ENCODE measurements around the gene C3orf20. TPM values are rescaled to one million over a fixed set of nuclear protein-coding genes. Genes with fewer than 3 reads are reported as not detected.
"Not testable (repeated sequence)": the region's sequence is repeated elsewhere in the genome, so short reads cannot be mapped to it uniquely, and the experiment has no call there.

Gene C3orf20
- total RNA-seq, 2 experiments from 2014 or later: 0.20 to 0.23 TPM

GRCh38 chr3:14806641-14807263 lies 131.8 kb downstream of the C3orf20 start:
- H3K36me3 Mint-ChIP-seq (ENCODE audit: low read depth): no peaks in the 10 kb centered on the region
- no peak overlapping the region for H3K4me3 Mint-ChIP-seq
- TF ChIP-seq, protein P1, sequence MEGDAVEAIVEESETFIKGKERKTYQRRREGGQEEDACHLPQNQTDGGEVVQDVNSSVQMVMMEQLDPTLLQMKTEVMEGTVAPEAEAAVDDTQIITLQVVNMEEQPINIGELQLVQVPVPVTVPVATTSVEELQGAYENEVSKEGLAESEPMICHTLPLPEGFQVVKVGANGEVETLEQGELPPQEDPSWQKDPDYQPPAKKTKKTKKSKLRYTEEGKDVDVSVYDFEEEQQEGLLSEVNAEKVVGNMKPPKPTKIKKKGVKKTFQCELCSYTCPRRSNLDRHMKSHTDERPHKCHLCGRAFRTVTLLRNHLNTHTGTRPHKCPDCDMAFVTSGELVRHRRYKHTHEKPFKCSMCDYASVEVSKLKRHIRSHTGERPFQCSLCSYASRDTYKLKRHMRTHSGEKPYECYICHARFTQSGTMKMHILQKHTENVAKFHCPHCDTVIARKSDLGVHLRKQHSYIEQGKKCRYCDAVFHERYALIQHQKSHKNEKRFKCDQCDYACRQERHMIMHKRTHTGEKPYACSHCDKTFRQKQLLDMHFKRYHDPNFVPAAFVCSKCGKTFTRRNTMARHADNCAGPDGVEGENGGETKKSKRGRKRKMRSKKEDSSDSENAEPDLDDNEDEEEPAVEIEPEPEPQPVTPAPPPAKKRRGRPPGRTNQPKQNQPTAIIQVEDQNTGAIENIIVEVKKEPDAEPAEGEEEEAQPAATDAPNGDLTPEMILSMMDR (IDR thresholded peaks at IDR 0.05): no peak
- H3K27ac Mint-ChIP-seq: no peak overlapping the region
- ATAC-seq: peak; percentile 41
- peaks cover 33% of the 10 kb centered on the region for H3K27me3 Mint-ChIP-seq
- H3K4me1 Mint-ChIP-seq (ENCODE audit: low read depth): peaks cover 8% of the 10 kb centered on the region
- peak; percentile 46 for DNase-seq
- no peaks in the 10 kb centered on the region for H3K9me3 Mint-ChIP-seq
- CTCF ChIA-PET: interaction anchor here (0.8 kb wide), 1 partner anchor 25 kb away, joined by 3 read pairs; no protein-coding TSS in a partner anchor
- intact Hi-C loops (cut with micrococcal nuclease): loop anchor here (5.0 kb wide), 1 partner anchor 41 kb away; no protein-coding TSS in a partner anchor
- POLR2A ChIA-PET: no interaction called here

DNA sequence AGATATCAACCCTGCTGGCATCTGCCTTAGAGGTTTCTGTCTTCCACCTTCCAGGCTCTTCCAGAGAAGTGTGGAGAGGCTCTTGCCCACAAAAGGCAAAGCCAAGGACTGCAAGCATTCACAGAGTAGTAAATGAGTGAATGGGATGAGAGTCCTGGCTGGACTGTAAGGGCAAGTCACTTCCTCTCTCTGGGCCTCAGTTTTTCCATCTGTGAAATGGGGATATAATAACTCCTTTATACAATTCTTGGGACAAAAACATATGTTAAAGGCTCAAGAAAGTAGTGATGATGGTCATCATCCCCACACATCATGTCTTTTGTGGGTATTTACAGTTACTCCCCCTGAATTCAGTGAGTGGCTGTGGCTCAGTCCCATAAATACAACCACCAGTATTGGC lies 133.1 kb downstream of the C3orf20 start:
- ATAC-seq (no peak), DNase-seq (no peak)
- Mint-ChIP-seq H3K27ac (no peak overlapping the region), H3K4me3 (no peak overlapping the region), H3K36me3 (ENCODE audit: low read depth) (no peaks in the 10 kb centered on the region), H3K9me3 (no peaks in the 10 kb centered on the region), H3K4me1 (ENCODE audit: low read depth) (peaks cover 8% of the 10 kb centered on the region), H3K27me3 (peaks cover 43% of the 10 kb centered on the region)
- ChIA-PET POLR2A (no interaction called here), CTCF (no interaction called here)
- TF ChIP-seq, protein P1 (IDR thresholded peaks at IDR 0.05): no peak
- intact Hi-C loops (cut with micrococcal nuclease): loop anchor here (5.0 kb wide), 1 partner anchor 39 kb away; no protein-coding TSS in a partner anchor

DNA sequence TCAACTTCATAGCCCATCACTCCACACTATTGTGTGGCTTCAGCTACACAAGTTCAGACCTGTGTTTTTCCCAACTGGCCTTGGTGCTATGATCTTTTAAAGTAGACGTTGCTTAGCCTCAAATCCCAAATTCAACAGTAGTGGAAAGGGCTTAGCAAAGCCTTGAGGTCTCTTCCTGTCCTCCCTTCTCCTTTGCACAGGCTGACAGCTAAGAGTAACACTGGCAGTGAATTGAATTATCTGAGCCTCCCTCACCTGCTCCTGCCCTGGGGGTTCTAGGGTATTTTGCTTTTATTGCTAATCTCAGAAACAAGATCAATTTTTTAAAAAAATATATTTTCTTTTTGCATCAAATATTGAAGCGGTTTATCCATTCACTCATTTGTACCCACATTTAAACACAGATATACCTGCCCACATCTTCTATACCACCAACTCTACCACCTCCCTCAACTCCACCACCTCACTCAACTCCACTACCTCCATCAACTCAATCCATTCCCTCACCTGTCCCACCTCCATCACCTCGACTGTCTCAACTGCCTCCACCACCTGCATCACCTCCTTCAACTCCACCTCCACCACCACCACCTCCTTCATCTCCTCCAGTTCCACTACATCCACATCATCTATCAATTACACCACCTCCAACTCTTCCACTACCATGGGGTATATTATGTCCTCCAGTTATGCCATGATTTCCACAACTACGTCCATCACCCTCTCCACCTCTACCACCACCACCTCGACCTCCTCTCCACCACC lies 133.7 kb downstream of the C3orf20 start:
- ChIA-PET CTCF (no interaction called here), POLR2A (no interaction called here)
- no peak for ATAC-seq
- Mint-ChIP-seq H3K27ac (no peak overlapping the region), H3K9me3 (no peaks in the 10 kb centered on the region), H3K36me3 (ENCODE audit: low read depth) (no peaks in the 10 kb centered on the region), H3K4me3 (no peak overlapping the region), H3K4me1 (ENCODE audit: low read depth) (peaks cover 8% of the 10 kb centered on the region), H3K27me3 (peaks cover 47% of the 10 kb centered on the region)
- no peak for DNase-seq
- TF ChIP-seq, protein P1 (IDR thresholded peaks at IDR 0.05): no peak
- intact Hi-C loops (cut with micrococcal nuclease): loop anchor here (5.0 kb wide), 1 partner anchor 39 kb away; no protein-coding TSS in a partner anchor

GRCh38 chr3:14809611-14810010 lies 134.7 kb downstream of the C3orf20 start:
- ATAC-seq; POLR2A ChIA-PET; H3K27ac Mint-ChIP-seq; H3K4me1 Mint-ChIP-seq (ENCODE audit: low read depth); H3K9me3 Mint-ChIP-seq; DNase-seq; H3K4me3 Mint-ChIP-seq; H3K36me3 Mint-ChIP-seq (ENCODE audit: low read depth); CTCF ChIA-PET: not testable (repeated sequence)
- peaks cover 49% of the 10 kb centered on the region for H3K27me3 Mint-ChIP-seq
- intact Hi-C loops (cut with micrococcal nuclease): loop anchor here (5.0 kb wide), 1 partner anchor 38 kb away; no protein-coding TSS in a partner anchor

- intact Hi-C loops (cut with micrococcal nuclease): no loop called here
- ATAC-seq: peak; percentile 24
- H3K27me3 Mint-ChIP-seq: peaks cover 51% of the 10 kb centered on the region
- ChIA-PET CTCF (no interaction called here), POLR2A (no interaction called here)
- H3K27ac Mint-ChIP-seq: no peak overlapping the region
- no peak overlapping the region for H3K4me3 Mint-ChIP-seq
- no peaks in the 10 kb centered on the region for H3K36me3 Mint-ChIP-seq (ENCODE audit: low read depth)
- H3K4me1 Mint-ChIP-seq (ENCODE audit: low read depth): peaks cover 5% of the 10 kb centered on the region
- no peaks in the 10 kb centered on the region for H3K9me3 Mint-ChIP-seq
- TF ChIP-seq, protein P1 (IDR thresholded peaks at IDR 0.05): no peak
- no peak for DNase-seq
Measured at GRCh38 chr3:14810070-14810791, 135.3 kb downstream of the C3orf20 start.

Data from activated CD8-positive, alpha-beta T cell treated with anti-CD3 and anti-CD28 coated beads for 36 hours (primary cell).